Measurements from ENCODE around the gene ZDHHC18. TPM values are rescaled to one million over a fixed set of nuclear protein-coding genes. Genes with fewer than 3 reads are reported as not detected.

Gene ZDHHC18
- total RNA-seq, 4 donors from 2014 or later = 10.5 to 36.9 (median 17.1) TPM

DNA sequence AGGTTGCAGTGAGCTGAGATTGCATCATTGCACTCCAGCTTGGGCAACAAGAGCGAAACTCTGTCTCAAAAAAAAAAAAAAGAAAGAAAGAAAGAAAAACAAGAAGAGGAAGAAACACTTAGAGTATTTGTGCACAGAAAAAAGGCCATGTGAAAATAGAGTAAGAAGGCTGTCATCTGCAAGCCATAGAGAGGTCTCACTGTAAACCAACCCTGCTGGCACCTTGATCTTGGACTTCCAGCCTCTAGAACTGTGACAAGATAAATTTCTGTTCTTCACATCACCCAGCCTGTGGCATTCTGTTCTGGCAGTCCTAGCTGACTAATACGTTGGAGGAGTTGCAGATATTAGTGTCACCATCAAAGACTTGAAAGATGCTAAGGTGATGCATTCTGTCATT is 12.1 kb upstream of the ZDHHC18 start:
- TF ChIP-seq, protein P1, sequence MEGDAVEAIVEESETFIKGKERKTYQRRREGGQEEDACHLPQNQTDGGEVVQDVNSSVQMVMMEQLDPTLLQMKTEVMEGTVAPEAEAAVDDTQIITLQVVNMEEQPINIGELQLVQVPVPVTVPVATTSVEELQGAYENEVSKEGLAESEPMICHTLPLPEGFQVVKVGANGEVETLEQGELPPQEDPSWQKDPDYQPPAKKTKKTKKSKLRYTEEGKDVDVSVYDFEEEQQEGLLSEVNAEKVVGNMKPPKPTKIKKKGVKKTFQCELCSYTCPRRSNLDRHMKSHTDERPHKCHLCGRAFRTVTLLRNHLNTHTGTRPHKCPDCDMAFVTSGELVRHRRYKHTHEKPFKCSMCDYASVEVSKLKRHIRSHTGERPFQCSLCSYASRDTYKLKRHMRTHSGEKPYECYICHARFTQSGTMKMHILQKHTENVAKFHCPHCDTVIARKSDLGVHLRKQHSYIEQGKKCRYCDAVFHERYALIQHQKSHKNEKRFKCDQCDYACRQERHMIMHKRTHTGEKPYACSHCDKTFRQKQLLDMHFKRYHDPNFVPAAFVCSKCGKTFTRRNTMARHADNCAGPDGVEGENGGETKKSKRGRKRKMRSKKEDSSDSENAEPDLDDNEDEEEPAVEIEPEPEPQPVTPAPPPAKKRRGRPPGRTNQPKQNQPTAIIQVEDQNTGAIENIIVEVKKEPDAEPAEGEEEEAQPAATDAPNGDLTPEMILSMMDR (IDR thresholded peaks at IDR 0.05) = no peak
- TF ChIP-seq POLR2AphosphoS5 (IDR thresholded peaks at IDR 0.05) (no peak), EP300 (IDR thresholded peaks at IDR 0.05) (no peak), POLR2A (IDR thresholded peaks at IDR 0.05) (no peak)
- no peak for ATAC-seq
- Histone ChIP-seq H3K4me3 (no peak overlapping the region), H3K36me3 (no peaks in the 10 kb centered on the region), H3K27me3 (no peaks in the 10 kb centered on the region), H3K27ac (no peak overlapping the region), H3K4me1 (peaks cover 0 to 4% (median 0%) of the 10 kb centered on the region in 3 donors), H3K9me3 (no peaks in the 10 kb centered on the region)
- 93% methylated on average over 2 of the region's 2 CpGs; no CpG with 5 or more reads in 1 of the 2 donors for WGBS, 2 donors (ENCODE audit: low coverage in 1 of 2)

GRCh38 chr1:26814893-26815292 is 11.6 kb upstream of the ZDHHC18 start:
- ATAC-seq = no peak
- Histone ChIP-seq H3K36me3 (no peaks in the 10 kb centered on the region), H3K4me1 (peaks cover 0 to 4% (median 0%) of the 10 kb centered on the region in 3 donors), H3K27ac (no peak overlapping the region), H3K27me3 (no peaks in the 10 kb centered on the region), H3K9me3 (no peaks in the 10 kb centered on the region), H3K4me3 (no peak overlapping the region)
- 88% methylated on average over 3 of the region's 3 CpGs; no CpG with 5 or more reads in 1 of the 2 donors for WGBS, 2 donors (ENCODE audit: low coverage in 1 of 2)
- TF ChIP-seq POLR2AphosphoS5 (IDR thresholded peaks at IDR 0.05) (no peak), EP300 (IDR thresholded peaks at IDR 0.05) (no peak), POLR2A (IDR thresholded peaks at IDR 0.05) (no peak)
- TF ChIP-seq, protein P1 (IDR thresholded peaks at IDR 0.05) = no peak

DNA sequence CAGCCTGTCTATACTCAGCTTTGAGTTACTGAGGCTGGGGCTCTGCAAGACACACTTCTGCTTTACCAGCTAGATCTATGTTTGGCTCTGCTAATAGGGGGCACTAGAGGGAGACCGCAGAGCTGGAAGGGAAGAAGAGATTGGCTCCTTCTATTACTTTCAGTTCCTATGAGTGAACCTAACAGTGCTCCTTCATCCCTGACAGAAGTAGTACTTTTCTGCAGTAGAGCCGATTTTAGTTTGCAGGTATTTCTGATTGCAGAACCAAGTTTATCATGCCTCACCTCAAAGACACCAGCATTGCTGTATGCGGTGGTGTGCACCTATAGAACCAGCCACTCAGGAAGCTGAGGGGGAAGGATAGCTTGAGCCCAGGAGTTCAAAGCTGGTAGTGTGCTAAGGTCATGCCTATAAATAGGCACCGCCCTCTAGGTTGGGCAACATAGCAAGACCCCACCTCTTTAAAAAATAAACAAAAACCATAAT is 5.7 kb upstream of the ZDHHC18 start:
- 82 to 92% methylated on average over 2 to 4 of the region's 4 CpGs for WGBS, 2 donors (ENCODE audit: low coverage in 1 of 2)
- ATAC-seq = no peak
- Histone ChIP-seq H3K4me1 (peaks cover 0 to 3% (median 0%) of the 10 kb centered on the region in 3 donors), H3K27ac (no peak overlapping the region), H3K27me3 (no peaks in the 10 kb centered on the region), H3K36me3 (no peaks in the 10 kb centered on the region), H3K9me3 (no peaks in the 10 kb centered on the region), H3K4me3 (no peak overlapping the region)
- no peak for TF ChIP-seq EP300 (IDR thresholded peaks at IDR 0.05)
- TF ChIP-seq, protein P1 (IDR thresholded peaks at IDR 0.05) = peak in 1 of 4 experiments; percentile 8

GRCh38 chr1:26822737-26823395 is 3.6 kb upstream of the ZDHHC18 start:
- Histone ChIP-seq H3K27ac (no peak overlapping the region), H3K4me3 (no peak overlapping the region), H3K4me1 (peaks cover 0 to 17% (median 7%) of the 10 kb centered on the region in 3 donors), H3K27me3 (no peaks in the 10 kb centered on the region), H3K9me3 (no peaks in the 10 kb centered on the region), H3K36me3 (no peaks in the 10 kb centered on the region)
- TF ChIP-seq, protein P1 (IDR thresholded peaks at IDR 0.05) = no peak
- TF ChIP-seq POLR2A (IDR thresholded peaks at IDR 0.05) (no peak), EP300 (IDR thresholded peaks at IDR 0.05) (no peak), POLR2AphosphoS5 (IDR thresholded peaks at IDR 0.05) (no peak)
- no peak for ATAC-seq
- 91 to 99% methylated on average over 4 of the region's 4 CpGs for WGBS, 2 donors (ENCODE audit: low coverage in 1 of 2)

DNA sequence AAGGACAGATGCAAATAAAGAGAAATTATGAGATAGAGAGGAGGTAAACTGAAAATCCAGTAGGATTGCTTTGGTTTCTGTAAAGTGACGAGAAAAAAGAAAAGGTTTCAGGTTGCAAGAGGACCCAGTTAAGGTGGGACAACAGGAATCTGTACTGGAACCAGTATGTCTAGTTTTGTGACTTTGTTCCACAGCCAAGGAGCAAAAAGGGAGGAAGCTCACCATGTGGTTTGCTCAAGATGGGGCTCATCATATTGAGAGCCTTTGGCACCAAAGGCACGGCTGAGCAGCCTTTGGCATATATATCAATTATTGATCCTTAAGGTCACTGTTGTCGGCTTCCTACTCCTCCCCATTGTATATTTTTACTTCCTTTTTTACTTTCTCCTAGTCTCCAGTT is 1.8 kb upstream of the ZDHHC18 start:
- no peaks in the 10 kb centered on the region for H3K36me3 ChIP-seq
- no peak for ATAC-seq
- H3K9me3 ChIP-seq = no peaks in the 10 kb centered on the region
- 90 to 94% methylated on average over 3 of the region's 3 CpGs for WGBS, 2 donors (ENCODE audit: low coverage in 1 of 2)
- no peaks in the 10 kb centered on the region for H3K27me3 ChIP-seq
- peaks cover 0 to 36% (median 15%) of the 10 kb centered on the region in 3 donors for H3K4me1 ChIP-seq
- H3K27ac ChIP-seq = no peak overlapping the region
- no peak overlapping the region for H3K4me3 ChIP-seq
- TF ChIP-seq, protein P1 (IDR thresholded peaks at IDR 0.05) = no peak
- TF ChIP-seq POLR2A (IDR thresholded peaks at IDR 0.05) (no peak), EP300 (IDR thresholded peaks at IDR 0.05) (no peak), POLR2AphosphoS5 (IDR thresholded peaks at IDR 0.05) (no peak)
